Parathyroid adenoma (tissue), 2 donors: ENCODE measurements around the gene CCDC18.

Experiments
- H2AFZ ChIP-seq: fragments of 300-600 bp; sonication (generic); one replicate; pipeline ENCODE4 v1.7.0; 2017; ENCODE audit warnings: antibody characterized with exemption, mild to moderate bottlenecking
- H3K27ac ChIP-seq: fragments of 300-600 bp; sonication (generic); one replicate; pipeline ENCODE4 v1.7.0; 2017
- H3K27me3 ChIP-seq: fragments of 300-600 bp; sonication (generic); one replicate; pipeline ENCODE4 v1.7.0; 2017; ENCODE audit warnings: low read length; ENCODE audit not compliant: control insufficient read depth, insufficient read depth
- H3K36me3 ChIP-seq: fragments of 300-600 bp; sonication (generic); one replicate; pipeline ENCODE4 v1.7.0; 2017; ENCODE audit warnings: low read length; ENCODE audit not compliant: control insufficient read depth, insufficient read depth
- H3K4me1 ChIP-seq: fragments of 300-600 bp; sonication (generic); one replicate; pipeline ENCODE4 v1.7.0; 2017; ENCODE audit warnings: control low read depth
- H3K4me2 ChIP-seq: fragments of 300-600 bp; sonication (generic); one replicate; pipeline ENCODE4 v1.7.0; 2017; ENCODE audit warnings: low read length
- H3K4me3 ChIP-seq: fragments of 300-600 bp; sonication (generic); one replicate; pipeline ENCODE4 v1.7.0; 2017; ENCODE audit warnings: low read depth, low read length
- H3K79me2 ChIP-seq: fragments of 300-600 bp; sonication (generic); one replicate; pipeline ENCODE4 v1.7.0; 2017; ENCODE audit warnings: control low read depth
- H3K9ac ChIP-seq: fragments of 300-600 bp; sonication (generic); one replicate; pipeline ENCODE4 v1.7.0; 2017; ENCODE audit warnings: mild to moderate bottlenecking
- H3K9me3 ChIP-seq: fragments of 300-600 bp; sonication (generic); one replicate; pipeline ENCODE4 v1.7.0; 2017; ENCODE audit warnings: low read length; ENCODE audit not compliant: control insufficient read depth
- TF ChIP-seq, protein P1 (sequence below): fragments of 300-600 bp; sonication (generic); IDR thresholded peaks from one replicate; pipeline ENCODE4 v1.7.0; 2017; ENCODE audit warnings: antibody characterized with exemption, mild to moderate bottlenecking
- donor health status: primary hyperparathyroidism.

Gene CCDC18, protein sequence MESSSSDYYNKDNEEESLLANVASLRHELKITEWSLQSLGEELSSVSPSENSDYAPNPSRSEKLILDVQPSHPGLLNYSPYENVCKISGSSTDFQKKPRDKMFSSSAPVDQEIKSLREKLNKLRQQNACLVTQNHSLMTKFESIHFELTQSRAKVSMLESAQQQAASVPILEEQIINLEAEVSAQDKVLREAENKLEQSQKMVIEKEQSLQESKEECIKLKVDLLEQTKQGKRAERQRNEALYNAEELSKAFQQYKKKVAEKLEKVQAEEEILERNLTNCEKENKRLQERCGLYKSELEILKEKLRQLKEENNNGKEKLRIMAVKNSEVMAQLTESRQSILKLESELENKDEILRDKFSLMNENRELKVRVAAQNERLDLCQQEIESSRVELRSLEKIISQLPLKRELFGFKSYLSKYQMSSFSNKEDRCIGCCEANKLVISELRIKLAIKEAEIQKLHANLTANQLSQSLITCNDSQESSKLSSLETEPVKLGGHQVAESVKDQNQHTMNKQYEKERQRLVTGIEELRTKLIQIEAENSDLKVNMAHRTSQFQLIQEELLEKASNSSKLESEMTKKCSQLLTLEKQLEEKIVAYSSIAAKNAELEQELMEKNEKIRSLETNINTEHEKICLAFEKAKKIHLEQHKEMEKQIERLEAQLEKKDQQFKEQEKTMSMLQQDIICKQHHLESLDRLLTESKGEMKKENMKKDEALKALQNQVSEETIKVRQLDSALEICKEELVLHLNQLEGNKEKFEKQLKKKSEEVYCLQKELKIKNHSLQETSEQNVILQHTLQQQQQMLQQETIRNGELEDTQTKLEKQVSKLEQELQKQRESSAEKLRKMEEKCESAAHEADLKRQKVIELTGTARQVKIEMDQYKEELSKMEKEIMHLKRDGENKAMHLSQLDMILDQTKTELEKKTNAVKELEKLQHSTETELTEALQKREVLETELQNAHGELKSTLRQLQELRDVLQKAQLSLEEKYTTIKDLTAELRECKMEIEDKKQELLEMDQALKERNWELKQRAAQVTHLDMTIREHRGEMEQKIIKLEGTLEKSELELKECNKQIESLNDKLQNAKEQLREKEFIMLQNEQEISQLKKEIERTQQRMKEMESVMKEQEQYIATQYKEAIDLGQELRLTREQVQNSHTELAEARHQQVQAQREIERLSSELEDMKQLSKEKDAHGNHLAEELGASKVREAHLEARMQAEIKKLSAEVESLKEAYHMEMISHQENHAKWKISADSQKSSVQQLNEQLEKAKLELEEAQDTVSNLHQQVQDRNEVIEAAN (N-terminal part only)

DNA sequence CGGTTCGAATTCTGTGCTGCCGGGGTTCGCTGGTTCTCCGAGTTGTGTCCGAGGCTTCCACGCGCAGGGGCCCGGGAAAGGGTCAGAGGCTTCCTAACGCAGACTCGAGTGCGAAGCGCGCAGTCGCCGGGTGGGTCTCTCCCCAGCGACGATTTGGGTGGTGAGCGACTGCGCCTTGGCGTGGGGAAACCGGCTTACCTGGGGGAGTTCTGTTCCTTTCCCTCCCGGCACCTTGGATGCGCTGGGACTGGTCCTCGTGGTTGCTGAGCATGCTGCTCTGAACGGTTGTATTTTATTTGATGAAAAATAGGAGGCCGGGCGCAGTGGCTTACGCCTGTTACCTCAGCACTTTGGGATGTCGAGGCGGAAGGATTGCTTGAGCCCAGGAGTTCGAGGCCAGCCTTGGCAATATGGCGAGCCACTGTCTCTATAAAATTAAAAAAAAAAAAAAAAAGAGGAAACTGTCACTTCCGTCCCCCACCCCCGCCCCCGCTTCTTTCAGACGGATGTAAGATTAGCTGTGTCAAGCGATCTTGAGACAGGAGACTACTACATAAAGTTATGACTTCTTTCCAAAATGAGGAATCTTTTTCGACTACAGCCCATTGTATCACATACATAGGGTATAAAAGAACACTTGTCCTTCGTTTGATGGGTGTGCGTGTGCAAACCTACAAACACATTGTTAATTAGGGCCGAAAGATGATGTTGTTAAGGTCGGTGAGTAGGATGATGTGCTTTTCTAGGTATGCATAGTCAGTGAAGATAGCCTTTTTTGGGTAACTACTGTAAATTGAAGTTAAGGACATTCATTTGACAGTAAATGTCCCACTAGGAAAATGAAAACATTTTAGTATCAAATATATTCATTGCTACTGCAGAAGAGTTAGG, at the start of gene CCDC18:
TSS of gene CCDC18 (plus strand) at position 2 of the 891 bp plus-strand sequence. CDS start 2,638 bp downstream, outside the sequence.
- no peaks in the 10 kb centered on the region for H3K9me3 ChIP-seq
- TF ChIP-seq, protein P1, sequence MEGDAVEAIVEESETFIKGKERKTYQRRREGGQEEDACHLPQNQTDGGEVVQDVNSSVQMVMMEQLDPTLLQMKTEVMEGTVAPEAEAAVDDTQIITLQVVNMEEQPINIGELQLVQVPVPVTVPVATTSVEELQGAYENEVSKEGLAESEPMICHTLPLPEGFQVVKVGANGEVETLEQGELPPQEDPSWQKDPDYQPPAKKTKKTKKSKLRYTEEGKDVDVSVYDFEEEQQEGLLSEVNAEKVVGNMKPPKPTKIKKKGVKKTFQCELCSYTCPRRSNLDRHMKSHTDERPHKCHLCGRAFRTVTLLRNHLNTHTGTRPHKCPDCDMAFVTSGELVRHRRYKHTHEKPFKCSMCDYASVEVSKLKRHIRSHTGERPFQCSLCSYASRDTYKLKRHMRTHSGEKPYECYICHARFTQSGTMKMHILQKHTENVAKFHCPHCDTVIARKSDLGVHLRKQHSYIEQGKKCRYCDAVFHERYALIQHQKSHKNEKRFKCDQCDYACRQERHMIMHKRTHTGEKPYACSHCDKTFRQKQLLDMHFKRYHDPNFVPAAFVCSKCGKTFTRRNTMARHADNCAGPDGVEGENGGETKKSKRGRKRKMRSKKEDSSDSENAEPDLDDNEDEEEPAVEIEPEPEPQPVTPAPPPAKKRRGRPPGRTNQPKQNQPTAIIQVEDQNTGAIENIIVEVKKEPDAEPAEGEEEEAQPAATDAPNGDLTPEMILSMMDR = no peak
- H3K36me3 ChIP-seq = no peaks in the 10 kb centered on the region
- no peaks in the 10 kb centered on the region for H3K27me3 ChIP-seq
- H3K4me3 ChIP-seq = peak within 1 kb of the TSS; percentile 93
- H2AFZ ChIP-seq = peak within 1 kb of the TSS; percentile 98
- H3K79me2 ChIP-seq = peaks cover 6% of the 10 kb centered on the region
- peak within 1 kb of the TSS; percentile 99 for H3K4me2 ChIP-seq
- H3K27ac ChIP-seq = peak within 1 kb of the TSS; percentile 94
- no peaks in the 10 kb centered on the region for H3K4me1 ChIP-seq
- H3K9ac ChIP-seq = no peak within 1 kb of the TSS

DNA sequence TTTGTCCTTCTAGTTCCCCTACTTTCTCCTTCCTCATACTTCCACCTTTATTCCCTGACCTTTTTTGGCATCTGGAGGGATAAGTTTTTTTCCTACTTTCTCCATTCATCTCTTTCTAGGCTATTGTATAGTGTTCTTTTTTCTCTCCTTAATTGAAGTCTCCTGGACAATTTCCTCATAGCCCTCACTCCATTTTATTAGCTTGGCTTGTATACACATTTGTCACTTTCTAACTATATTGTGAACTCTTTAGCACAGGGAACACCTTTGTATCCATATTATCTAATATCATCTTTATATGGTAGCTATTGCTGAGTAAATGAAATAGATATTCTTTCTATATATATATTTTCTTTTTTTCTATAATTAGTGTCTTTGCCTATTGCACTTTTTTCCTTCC, 47.9 kb upstream of the CCDC18 start:
- H3K27ac ChIP-seq = no peak overlapping the region
- H3K4me3 ChIP-seq = no peak overlapping the region
- no peak overlapping the region for H3K4me2 ChIP-seq
- H3K9ac ChIP-seq = no peak overlapping the region
- H3K79me2 ChIP-seq = no peaks in the 10 kb centered on the region
- no peaks in the 10 kb centered on the region for H3K36me3 ChIP-seq
- TF ChIP-seq, protein P1 = no peak
- no peaks in the 10 kb centered on the region for H3K4me1 ChIP-seq
- no peaks in the 10 kb centered on the region for H3K27me3 ChIP-seq
- H2AFZ ChIP-seq = no peak overlapping the region
- H3K9me3 ChIP-seq = no peaks in the 10 kb centered on the region

DNA sequence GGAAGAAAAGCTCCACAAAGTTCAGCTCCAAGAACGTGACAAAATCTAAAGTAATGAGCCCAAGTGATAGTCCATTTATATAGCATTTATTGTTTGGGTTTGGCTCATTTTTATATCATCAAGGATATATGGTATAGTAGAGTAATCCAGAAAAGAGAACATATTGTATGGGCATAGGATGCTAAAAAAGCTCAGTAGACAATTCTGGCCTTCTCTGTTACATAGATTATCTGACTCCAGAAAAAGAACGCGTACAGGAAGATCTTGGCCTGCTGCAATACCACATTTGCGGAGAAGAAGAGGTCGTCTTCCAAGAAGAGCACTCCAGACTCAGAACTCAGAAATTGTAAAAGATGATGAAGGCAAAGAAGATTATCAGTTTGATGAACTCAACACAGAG, 44.1 kb upstream of the CCDC18 start:
- no peaks in the 10 kb centered on the region for H3K4me1 ChIP-seq
- H3K36me3 ChIP-seq = no peaks in the 10 kb centered on the region
- H3K9me3 ChIP-seq = no peaks in the 10 kb centered on the region
- no peak overlapping the region for H3K9ac ChIP-seq
- no peak overlapping the region for H3K4me2 ChIP-seq
- TF ChIP-seq, protein P1 = no peak
- H3K27me3 ChIP-seq = no peaks in the 10 kb centered on the region
- no peak overlapping the region for H2AFZ ChIP-seq
- no peaks in the 10 kb centered on the region for H3K79me2 ChIP-seq
- no peak overlapping the region for H3K27ac ChIP-seq
- H3K4me3 ChIP-seq = no peak overlapping the region

DNA sequence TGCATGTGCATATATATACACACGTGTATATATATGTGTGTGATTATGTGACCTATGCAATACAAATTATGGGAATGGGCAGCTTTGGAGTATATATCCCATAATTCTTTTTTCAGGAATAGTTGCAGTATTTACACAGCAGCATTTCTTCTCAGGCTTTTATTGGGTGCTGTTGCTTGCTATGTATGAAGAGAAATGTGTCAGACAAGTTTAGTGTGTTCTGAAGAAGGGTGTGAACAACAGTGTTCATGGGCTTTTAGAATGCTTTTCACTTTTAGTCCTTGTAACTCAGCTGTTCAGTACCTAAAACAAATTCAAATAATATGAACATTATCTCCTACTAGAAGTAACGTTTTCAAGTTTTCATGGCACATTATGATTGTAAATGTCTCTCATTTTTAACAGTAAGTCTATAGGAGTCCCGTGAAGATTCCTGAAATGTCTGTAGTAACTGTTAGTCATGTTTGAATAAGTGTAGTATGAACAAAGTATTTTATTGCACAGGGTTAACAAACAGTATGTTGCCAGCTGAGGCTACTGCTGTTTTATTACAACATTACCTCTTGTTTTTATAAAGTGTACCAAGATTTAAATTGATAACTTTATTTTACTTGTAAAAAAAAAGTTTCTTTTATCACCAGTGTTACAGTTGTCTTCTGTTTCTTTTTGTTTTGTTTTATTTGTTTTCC, 42.8 kb upstream of the CCDC18 start:
- H3K36me3 ChIP-seq = no peaks in the 10 kb centered on the region

More for the DNA sequence above, 42.8 kb upstream of the CCDC18 start:
- no peak overlapping the region for H3K9ac ChIP-seq
- H3K4me2 ChIP-seq = no peak overlapping the region
- no peak overlapping the region for H3K4me3 ChIP-seq
- no peak overlapping the region for H2AFZ ChIP-seq
- TF ChIP-seq, protein P1 = no peak
- no peaks in the 10 kb centered on the region for H3K4me1 ChIP-seq
- no peaks in the 10 kb centered on the region for H3K9me3 ChIP-seq
- H3K27me3 ChIP-seq = no peaks in the 10 kb centered on the region
- H3K79me2 ChIP-seq = no peaks in the 10 kb centered on the region
- H3K27ac ChIP-seq = no peak overlapping the region
